A673 (cell line): ENCODE measurements around the gene MRRF. TPM values are rescaled to one million over a fixed set of nuclear protein-coding genes. Genes with fewer than 3 reads are reported as not detected.

Source experiments
- BruUV-seq: library from RNA; stranded (reverse); fragments of 400-500 nt; replicated peaks from 2 replicates; lab custom pipeline; 2021; lab: Mats Ljungman, UMichigan
- CTCF ChIA-PET: fragments of 300-600 bp; sonication (Branson Sonifier 250); formaldehyde crosslinking; loops from one replicate; lab custom pipeline; 2022; ENCODE audit warnings: antibody characterized with exemption; lab: Charles Lee
- POLR2A ChIA-PET: fragments of 300-600 bp; sonication (Branson Sonifier 250); formaldehyde crosslinking; loops from one replicate; lab custom pipeline; 2022; ENCODE audit warnings: antibody characterized with exemption; ENCODE audit not compliant: low non-redundant PET; lab: Charles Lee
- DNase-seq: peaks from one replicate; pipeline ENCODE4 v3.0.0-alpha.2; 2015; ENCODE audit warnings: low spot score
- H3K27ac ChIP-seq: fragments of 200-600 bp; sonication (generic); 2 replicates; pipeline ENCODE4 v1.5.1; 2016; ENCODE audit warnings: mixed run types, low read depth, mild to moderate bottlenecking, mixed read lengths, antibody characterized with exemption, low read length; ENCODE audit not compliant: poor library complexity, severe bottlenecking
- H3K27me3 ChIP-seq: fragments of 200-600 bp; sonication (generic); replicated peaks from 2 replicates; pipeline ENCODE4 v1.6.1; 2017; ENCODE audit warnings: mixed run types, low read depth, mild to moderate bottlenecking, mixed read lengths, antibody characterized with exemption, low read length; ENCODE audit not compliant: insufficient read depth, poor library complexity
- H3K36me3 ChIP-seq: fragments of 200-600 bp; sonication (generic); 2 replicates; pipeline ENCODE4 v1.6.1; 2016; ENCODE audit warnings: mixed run types, mild to moderate bottlenecking, mixed read lengths, antibody characterized with exemption, low read length; ENCODE audit not compliant: insufficient read depth, poor library complexity, severe bottlenecking
- H3K4me1 ChIP-seq: fragments of 200-600 bp; sonication (generic); 2 replicates; pipeline ENCODE4 v1.6.1; 2017; ENCODE audit warnings: mixed run types, mild to moderate bottlenecking, mixed read lengths, antibody characterized with exemption, low read length; ENCODE audit not compliant: insufficient read depth, poor library complexity, severe bottlenecking
- H3K4me3 ChIP-seq: fragments of 200-600 bp; sonication (generic); 2 replicates; pipeline ENCODE4 v1.5.1; 2016; ENCODE audit warnings: low read depth, mixed run types, mild to moderate bottlenecking, mixed read lengths, low read length; ENCODE audit not compliant: poor library complexity, severe bottlenecking
- H3K9me3 ChIP-seq: fragments of 200-600 bp; sonication (generic); 2 replicates; pipeline ENCODE4 v1.6.1; 2016; ENCODE audit warnings: mixed run types, low read depth, mild to moderate bottlenecking, mixed read lengths, antibody characterized with exemption, low read length; ENCODE audit not compliant: poor library complexity, severe bottlenecking
- CTCF ChIP-seq: fragments of 300-800, 200-600 bp; sonication (generic); conservative IDR thresholded peaks from 2 replicates; pipeline ENCODE4 v1.5.1; 2017; ENCODE audit warnings: low read depth, mild to moderate bottlenecking, antibody characterized with exemption, low read length, moderate library complexity, mixed read lengths
- EZH2 ChIP-seq: fragments of 200-600 bp; sonication (generic); IDR thresholded peaks from 2 replicates; pipeline ENCODE4 v1.6.1; 2017; ENCODE audit warnings: borderline replicate concordance, low read depth, mild to moderate bottlenecking, mixed read lengths, antibody characterized with exemption, low read length; ENCODE audit not compliant: poor library complexity, severe bottlenecking
- intact Hi-C: fragments of 100-400 bp; cut with micrococcal nuclease; formaldehyde crosslinking; loops from one replicate; pipeline ENCODE4 v1.10.0; 2022; ENCODE audit not compliant: unreplicated experiment
- total RNA-seq: library from RNA; stranded (reverse); gene quantifications from 2 replicates; pipeline ENCODE4 v1.2.3, GENCODE V29; 2021

MRRF gene
- total RNA-seq, 1 experiment from 2014 or later, result 44.9 TPM

- Histone ChIP-seq H3K27me3 (no peaks in the 10 kb centered on the region), H3K4me1 (no peaks in the 10 kb centered on the region), H3K9me3 (peaks cover 7% of the 10 kb centered on the region), H3K27ac (no peak overlapping the region), H3K36me3 (no peaks in the 10 kb centered on the region), H3K4me3 (no peak overlapping the region)
- ChIA-PET CTCF (no interaction called here), POLR2A (no interaction called here)
- no peak for DNase-seq
- TF ChIP-seq CTCF (no peak), EZH2 (no peak)
- intact Hi-C loops, result no loop called here
- BruUV-seq, result no TSS peak
These were observed 115.6 kb downstream of the MRRF start for GRCh38 chr9:122380293-122380692.

Other genes starting within 250 kb of the MRRF start
- gene TTLL11, start 171.6 kb upstream of the MRRF start, total RNA-seq, result 3.0 and 5.4 TPM in 2 replicates
- gene NDUFA8, start 105.1 kb upstream of the MRRF start, total RNA-seq, result 105 and 107 TPM in 2 replicates
- not detected in 2 replicates for gene MORN5, start 105.0 kb upstream of the MRRF start, total RNA-seq
- gene LHX6, start 35.9 kb upstream of the MRRF start, total RNA-seq, result not detected in 2 replicates
- gene RBM18, start within 50 bp of the MRRF start, total RNA-seq, result 29.3 and 30.8 TPM in 2 replicates
- not detected in 2 replicates for gene PTGS1, start 106.1 kb downstream of the MRRF start, total RNA-seq
- gene OR1J1, start 213.0 kb downstream of the MRRF start, total RNA-seq, result not detected in 2 replicates
- gene OR1J2, start 245.9 kb downstream of the MRRF start, total RNA-seq, result not detected in 2 replicates